ENCODE measurements around the gene SWAP70. TPM values are rescaled to one million over a fixed set of nuclear protein-coding genes. Genes with fewer than 3 reads are reported as not detected.

Gene SWAP70
- total and polyA plus RNA-seq, 9 of the 15 experiments (the other 6 are each of a cell fraction or from before 2014, with no cell fraction given): 1.7 to 4.9 (median 3.9) TPM

DNA sequence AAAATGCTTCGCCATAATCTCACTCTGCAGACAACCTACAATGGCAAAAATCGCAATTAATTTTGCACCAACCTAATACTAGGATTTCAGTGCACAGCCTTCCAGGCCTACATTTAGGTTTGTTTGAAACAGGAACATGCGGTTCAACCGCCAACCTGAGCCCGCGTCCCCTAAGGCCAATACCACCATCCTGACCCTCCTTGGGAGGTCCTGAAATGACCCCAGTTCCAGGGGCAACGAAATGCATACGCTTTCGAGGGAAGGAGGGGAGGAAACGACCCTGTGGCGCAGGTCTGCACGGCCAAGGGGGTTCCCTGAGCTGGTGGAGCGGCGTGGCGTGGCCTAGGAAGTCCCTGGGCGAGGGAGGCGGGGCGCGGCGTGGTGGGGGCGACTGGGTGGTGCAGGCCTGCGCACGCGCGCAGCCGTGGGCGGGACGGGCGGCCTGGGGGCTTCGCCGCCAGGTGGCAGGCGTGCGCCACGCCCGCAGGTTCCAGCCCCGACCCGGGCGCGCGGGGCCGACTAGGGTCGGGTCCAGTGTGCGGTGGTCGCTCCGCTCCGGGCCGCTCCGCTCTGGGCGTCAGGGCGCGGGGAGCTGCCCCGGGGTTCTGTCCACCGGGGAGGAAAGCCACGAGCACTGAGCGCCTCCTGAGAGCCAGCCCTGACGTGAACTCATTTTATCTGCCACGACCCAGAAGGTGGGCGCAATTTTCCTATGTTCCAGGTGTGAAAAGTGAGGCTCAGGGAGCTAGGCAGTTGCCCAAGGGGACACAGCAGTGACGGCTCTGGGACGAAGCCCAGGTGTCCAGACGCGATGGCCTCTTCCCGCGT lies 94.1 kb downstream of the SWAP70 start (continued):
- no peak for TF ChIP-seq CHD7 (IDR thresholded peaks at IDR 0.05; ENCODE audit: low read depth, low read length)
- no peak for TF ChIP-seq PPARD (CRISPR knock-in tag; IDR thresholded peaks at IDR 0.05)
- TF ChIP-seq ZNF79 (CRISPR knock-in tag; IDR thresholded peaks at IDR 0.05; ENCODE audit: low read depth): no peak
- no peak for TF ChIP-seq NFATC3 (IDR thresholded peaks at IDR 0.05)
- TF ChIP-seq ZNF239 (CRISPR knock-in tag; IDR thresholded peaks at IDR 0.05): no peak
- no peak for TF ChIP-seq ZFP36 (IDR thresholded peaks at IDR 0.05; ENCODE audit: low read depth, low read length, partially characterized antibody)
- no peak for TF ChIP-seq RNF219 (CRISPR knock-in tag; IDR thresholded peaks at IDR 0.05)
- no peak for TF ChIP-seq ZNF3 (CRISPR knock-in tag; IDR thresholded peaks at IDR 0.05)
- TF ChIP-seq NR2F6 (CRISPR knock-in tag; IDR thresholded peaks at IDR 0.05): no peak
- TF ChIP-seq, protein P1, sequence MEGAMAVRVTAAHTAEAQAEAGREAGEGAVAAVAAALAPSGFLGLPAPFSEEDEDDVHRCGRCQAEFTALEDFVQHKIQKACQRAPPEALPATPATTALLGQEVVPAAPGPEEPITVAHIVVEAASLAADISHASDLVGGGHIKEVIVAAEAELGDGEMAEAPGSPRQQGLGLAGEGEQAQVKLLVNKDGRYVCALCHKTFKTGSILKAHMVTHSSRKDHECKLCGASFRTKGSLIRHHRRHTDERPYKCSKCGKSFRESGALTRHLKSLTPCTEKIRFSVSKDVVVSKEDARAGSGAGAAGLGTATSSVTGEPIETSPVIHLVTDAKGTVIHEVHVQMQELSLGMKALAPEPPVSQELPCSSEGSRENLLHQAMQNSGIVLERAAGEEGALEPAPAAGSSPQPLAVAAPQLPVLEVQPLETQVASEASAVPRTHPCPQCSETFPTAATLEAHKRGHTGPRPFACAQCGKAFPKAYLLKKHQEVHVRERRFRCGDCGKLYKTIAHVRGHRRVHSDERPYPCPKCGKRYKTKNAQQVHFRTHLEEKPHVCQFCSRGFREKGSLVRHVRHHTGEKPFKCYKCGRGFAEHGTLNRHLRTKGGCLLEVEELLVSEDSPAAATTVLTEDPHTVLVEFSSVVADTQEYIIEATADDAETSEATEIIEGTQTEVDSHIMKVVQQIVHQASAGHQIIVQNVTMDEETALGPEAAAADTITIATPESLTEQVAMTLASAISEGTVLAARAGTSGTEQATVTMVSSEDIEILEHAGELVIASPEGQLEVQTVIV (CRISPR knock-in tag; IDR thresholded peaks at IDR 0.05; ENCODE audit: borderline replicate concordance): no peak

Measured in K562 (cell line).